GM12873 (cell line): ENCODE measurements around the gene RSPH1.

ENCODE experiments used
- CTCF ChIP-seq: IDR thresholded peaks from 2 replicates; pipeline ENCODE4 v1.5.1; 2012; ENCODE audit warnings: low read depth, mild to moderate bottlenecking, moderate library complexity, low read length, control low read depth; ENCODE audit not compliant: insufficient read depth; ENCODE audit errors: missing control alignments

RSPH1 gene

GRCh38 chr21:42520628-42521253 lies 24.7 kb upstream of the RSPH1 start:
- TF ChIP-seq CTCF: no peak

GRCh38 chr21:42518626-42519025 lies 22.6 kb upstream of the RSPH1 start:
- no peak for TF ChIP-seq CTCF

- TF ChIP-seq CTCF: no peak
Measured at GRCh38 chr21:42518215-42518614, 22.2 kb upstream of the RSPH1 start.

GRCh38 chr21:42515708-42516502 lies 19.9 kb upstream of the RSPH1 start:
- TF ChIP-seq CTCF: no peak

GRCh38 chr21:42514883-42515228 lies 18.8 kb upstream of the RSPH1 start:
- no peak for TF ChIP-seq CTCF

GRCh38 chr21:42513985-42514882 lies 18.2 kb upstream of the RSPH1 start:
- no peak for TF ChIP-seq CTCF
